Measurements from ENCODE around the gene CAPN13.

CAPN13 gene

GRCh38 chr2:30730736-30731647 is 76.3 kb downstream of the CAPN13 start:
- DNase-seq (ENCODE audit: low read depth): no peak

GRCh38 chr2:30729031-30729430 is 78.2 kb downstream of the CAPN13 start:
- no peak for DNase-seq (ENCODE audit: low read depth)

GRCh38 chr2:30722936-30723725 is 84.1 kb downstream of the CAPN13 start:
- DNase-seq (ENCODE audit: low read depth): no peak

- DNase-seq (ENCODE audit: low read depth): no peak
These were observed 85.3 kb downstream of the CAPN13 start for GRCh38 chr2:30721668-30722647.

- no peak for DNase-seq (ENCODE audit: low read depth)
These were observed 86.0 kb downstream of the CAPN13 start for GRCh38 chr2:30721241-30721640.

GRCh38 chr2:30717081-30717650 is 90.1 kb downstream of the CAPN13 start:
- no peak for DNase-seq (ENCODE audit: low read depth)

- DNase-seq (ENCODE audit: low read depth): no peak
These were observed 90.9 kb downstream of the CAPN13 start for GRCh38 chr2:30716123-30716900.

GRCh38 chr2:30714811-30715709 is 92.2 kb downstream of the CAPN13 start:
- DNase-seq (ENCODE audit: low read depth): no peak

- no peak for DNase-seq (ENCODE audit: low read depth)
These were observed 93.5 kb downstream of the CAPN13 start for GRCh38 chr2:30713698-30714097.

GRCh38 chr2:30711646-30712085 is 95.6 kb downstream of the CAPN13 start:
- DNase-seq (ENCODE audit: low read depth): peak; percentile 56

GRCh38 chr2:30710461-30710860 is 96.8 kb downstream of the CAPN13 start:
- no peak for DNase-seq (ENCODE audit: low read depth)

GRCh38 chr2:30710016-30710415 is 97.2 kb downstream of the CAPN13 start:
- no peak for DNase-seq (ENCODE audit: low read depth)

GRCh38 chr2:30709516-30709915 is 97.7 kb downstream of the CAPN13 start:
- no peak for DNase-seq (ENCODE audit: low read depth)

GRCh38 chr2:30708491-30709290 is 98.6 kb downstream of the CAPN13 start:
- no peak for DNase-seq (ENCODE audit: low read depth)

- no peak for DNase-seq (ENCODE audit: low read depth)
These were observed 99.8 kb downstream of the CAPN13 start for GRCh38 chr2:30707304-30707903.

GRCh38 chr2:30706534-30707303 is 100.5 kb downstream of the CAPN13 start:
- peak; percentile 42 for DNase-seq (ENCODE audit: low read depth)

GRCh38 chr2:30705711-30706533 is 101.3 kb downstream of the CAPN13 start:
- DNase-seq (ENCODE audit: low read depth): no peak
